HG03196 (cell line): Measurements from ENCODE around the gene MACROD2.
"Not testable (repeated sequence)": the region's sequence is repeated elsewhere in the genome, so short reads cannot be mapped to it uniquely, and the experiment has no call there.

Source experiments
- ATAC-seq: cut with Tn5 transposase; IDR thresholded peaks from one replicate; pipeline ENCODE4 v1.9.1; 2021; ENCODE audit not compliant: unreplicated experiment

Gene MACROD2

GRCh38 chr20:14178952-14179351 lies 183.6 kb downstream of the MACROD2 start:
- ATAC-seq = no peak

DNA sequence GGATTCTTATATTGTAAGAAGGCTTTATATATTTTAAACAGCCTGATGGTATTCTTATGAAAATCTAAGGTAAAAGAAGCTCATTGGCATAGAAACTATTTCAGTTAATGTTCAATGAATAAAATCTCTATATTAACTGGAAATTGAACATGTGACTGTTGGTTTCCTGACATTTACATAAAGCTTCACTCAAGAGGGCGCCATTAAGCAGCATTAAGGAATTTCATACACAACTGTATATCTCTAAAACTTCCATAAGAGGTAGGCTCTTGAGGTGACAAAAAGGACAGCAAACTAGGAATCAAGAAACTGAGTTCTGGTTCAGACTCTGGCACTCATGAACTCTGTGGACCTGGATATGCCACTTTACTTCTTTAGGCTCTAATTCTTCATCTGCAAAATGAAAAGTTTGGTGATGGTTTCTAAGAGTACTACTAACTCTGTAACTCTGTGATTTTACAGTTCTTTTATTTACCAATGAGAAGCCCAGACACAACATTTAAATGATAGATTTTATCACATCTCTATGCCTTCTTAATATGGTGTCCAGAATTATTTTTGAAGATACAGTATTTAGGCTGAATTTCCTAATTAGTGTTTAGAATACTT lies 194.6 kb downstream of the MACROD2 start:
- ATAC-seq = no peak

- ATAC-seq = no peak
Measured at GRCh38 chr20:14191559-14191958, 196.2 kb downstream of the MACROD2 start.

- no peak for ATAC-seq
Measured at GRCh38 chr20:14193443-14193842, 198.1 kb downstream of the MACROD2 start.

- no peak for ATAC-seq
Measured at GRCh38 chr20:14193885-14194284, 198.6 kb downstream of the MACROD2 start.

GRCh38 chr20:14197097-14197496 lies 201.8 kb downstream of the MACROD2 start:
- ATAC-seq = no peak

- ATAC-seq = no peak
Measured at GRCh38 chr20:14198416-14198815, 203.1 kb downstream of the MACROD2 start.

DNA sequence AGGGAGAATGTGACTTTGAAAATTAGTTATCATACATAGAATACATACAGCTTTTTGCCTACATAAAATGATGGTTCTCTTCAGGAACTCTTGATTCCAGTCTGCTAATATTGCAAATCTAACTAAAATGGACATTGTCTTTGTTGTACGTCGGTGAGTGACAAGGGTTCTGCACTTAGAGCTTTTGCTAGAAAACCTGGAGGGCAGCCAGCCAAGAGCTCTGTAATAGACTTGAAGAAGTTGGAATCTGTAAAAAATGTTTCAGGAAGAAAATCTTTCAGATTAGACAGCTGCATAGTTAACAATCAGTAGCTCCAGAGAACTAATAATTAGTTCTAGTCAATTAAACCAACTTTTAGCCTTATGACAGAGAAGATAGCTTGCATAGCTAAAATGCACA lies 203.8 kb downstream of the MACROD2 start:
- ATAC-seq = no peak

- ATAC-seq = no peak
Measured at GRCh38 chr20:14203657-14204056, 208.3 kb downstream of the MACROD2 start.

- ATAC-seq = no peak
Measured at GRCh38 chr20:14207591-14207990, 212.3 kb downstream of the MACROD2 start.

DNA sequence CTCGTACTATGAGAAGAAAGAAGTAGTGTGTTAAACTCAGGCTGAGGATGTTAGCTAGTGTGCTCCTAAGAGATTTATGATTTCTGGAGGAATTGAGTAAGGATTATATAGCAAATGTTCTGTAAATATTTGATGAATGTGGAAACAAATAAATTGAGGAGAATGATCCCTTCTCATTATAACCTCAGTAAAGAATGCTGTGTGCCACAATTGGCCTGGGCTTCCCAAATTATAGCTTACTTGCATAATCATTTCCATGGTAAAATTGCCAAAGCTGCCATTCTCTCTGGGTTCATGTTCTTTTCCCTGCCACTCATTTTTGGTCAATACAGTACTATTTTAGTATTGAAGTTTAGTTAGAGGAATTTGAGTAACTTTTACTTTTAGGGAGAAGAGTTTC lies 213.6 kb downstream of the MACROD2 start:
- ATAC-seq = no peak

DNA sequence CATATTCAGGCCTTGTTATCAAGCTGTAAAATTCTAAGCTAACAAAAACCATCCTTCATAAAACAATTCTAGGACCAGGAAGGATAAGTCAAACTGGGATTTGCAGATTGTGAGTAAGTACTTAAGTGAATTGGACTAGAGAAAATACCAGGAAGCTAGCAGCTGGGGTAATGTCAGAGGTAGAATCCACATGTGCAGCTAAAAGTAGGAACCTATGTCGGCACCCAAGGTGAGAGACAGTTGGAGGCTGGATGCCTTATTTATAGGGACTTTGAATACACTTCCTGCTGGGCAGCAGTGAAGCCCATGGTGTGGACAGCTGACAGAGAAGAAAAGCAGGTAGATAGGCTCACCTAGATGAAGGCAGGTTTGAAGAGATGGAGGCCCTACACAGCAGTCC lies 214.8 kb downstream of the MACROD2 start:
- ATAC-seq = no peak

DNA sequence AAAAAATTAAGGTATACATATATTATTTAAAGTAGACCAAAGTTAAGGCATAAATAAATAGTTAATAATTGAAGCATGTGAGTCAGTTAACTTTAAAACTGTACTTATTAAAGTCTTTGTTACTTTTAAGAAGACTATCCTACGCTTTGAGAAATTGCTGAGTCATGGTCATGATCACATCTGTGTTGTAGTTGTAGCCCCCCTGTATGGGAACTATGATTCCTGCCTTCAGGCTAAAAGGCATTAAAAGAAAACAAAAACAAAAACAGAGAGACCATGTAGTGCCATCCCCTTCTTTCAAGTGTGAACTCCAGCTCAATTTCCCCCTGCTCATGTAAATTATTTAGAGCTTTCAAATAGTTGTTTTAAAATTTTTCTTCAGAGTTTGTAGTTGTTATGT lies 218.7 kb downstream of the MACROD2 start:
- no peak for ATAC-seq

GRCh38 chr20:14215880-14216279 lies 220.6 kb downstream of the MACROD2 start:
- not testable (repeated sequence) for ATAC-seq

DNA sequence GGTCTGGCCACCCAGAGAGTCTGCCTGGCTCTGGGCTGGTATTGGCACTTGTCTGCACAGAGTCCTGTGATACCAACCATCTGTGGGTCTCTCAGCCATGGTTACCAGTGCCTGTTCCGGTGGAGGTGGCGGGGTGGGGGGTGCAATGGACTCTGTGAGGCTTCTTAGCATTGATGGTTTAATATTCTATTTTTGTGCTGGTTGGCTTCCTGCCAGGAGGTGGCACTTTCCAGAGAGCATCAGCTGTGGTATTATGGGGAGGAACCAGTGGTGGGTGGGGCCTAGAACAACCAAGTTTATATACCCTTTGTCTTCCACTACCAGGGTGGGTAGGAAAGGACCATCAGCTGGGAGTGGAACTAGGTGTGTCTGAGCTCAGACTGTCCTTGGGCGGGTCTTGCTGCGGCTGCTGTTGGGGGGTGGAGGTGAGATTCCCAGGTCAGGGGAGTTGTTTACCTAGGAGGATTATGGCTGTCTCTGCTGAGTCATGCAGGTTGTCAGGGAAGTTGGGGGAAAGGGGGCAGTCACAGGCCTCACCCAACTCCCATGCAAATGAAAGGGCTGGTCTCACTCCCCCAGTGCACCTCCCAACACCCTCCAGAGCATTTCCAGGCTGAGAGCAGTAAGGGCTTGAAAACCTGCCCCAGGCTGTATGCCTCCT lies 224.6 kb downstream of the MACROD2 start:
- no peak for ATAC-seq

GRCh38 chr20:14220986-14221385 lies 225.7 kb downstream of the MACROD2 start:
- no peak for ATAC-seq

- ATAC-seq = no peak
Measured at GRCh38 chr20:14223806-14224205, 228.5 kb downstream of the MACROD2 start.

- not testable (repeated sequence) for ATAC-seq
Measured at GRCh38 chr20:14226051-14227049, 231.0 kb downstream of the MACROD2 start.

DNA sequence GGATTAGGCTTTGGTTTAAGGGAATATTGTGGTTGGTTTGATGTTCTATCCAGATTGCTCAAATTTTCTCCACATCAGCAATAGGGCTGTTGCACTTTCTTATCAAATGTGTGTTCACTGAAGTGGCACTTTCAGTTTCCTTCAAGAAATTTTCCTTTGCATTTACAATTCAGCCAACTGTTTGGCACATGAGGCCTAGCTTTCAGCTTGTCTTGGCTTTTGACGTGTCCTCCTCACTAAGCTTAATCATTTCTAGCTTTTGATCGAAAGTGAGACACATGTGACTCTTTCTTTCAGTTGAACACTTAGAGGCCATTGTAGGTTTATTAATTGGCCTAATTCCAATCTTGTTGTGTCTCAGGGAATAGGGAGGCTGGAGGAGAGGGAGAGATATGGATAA lies 237.3 kb downstream of the MACROD2 start:
- peak; percentile 72 for ATAC-seq

DNA sequence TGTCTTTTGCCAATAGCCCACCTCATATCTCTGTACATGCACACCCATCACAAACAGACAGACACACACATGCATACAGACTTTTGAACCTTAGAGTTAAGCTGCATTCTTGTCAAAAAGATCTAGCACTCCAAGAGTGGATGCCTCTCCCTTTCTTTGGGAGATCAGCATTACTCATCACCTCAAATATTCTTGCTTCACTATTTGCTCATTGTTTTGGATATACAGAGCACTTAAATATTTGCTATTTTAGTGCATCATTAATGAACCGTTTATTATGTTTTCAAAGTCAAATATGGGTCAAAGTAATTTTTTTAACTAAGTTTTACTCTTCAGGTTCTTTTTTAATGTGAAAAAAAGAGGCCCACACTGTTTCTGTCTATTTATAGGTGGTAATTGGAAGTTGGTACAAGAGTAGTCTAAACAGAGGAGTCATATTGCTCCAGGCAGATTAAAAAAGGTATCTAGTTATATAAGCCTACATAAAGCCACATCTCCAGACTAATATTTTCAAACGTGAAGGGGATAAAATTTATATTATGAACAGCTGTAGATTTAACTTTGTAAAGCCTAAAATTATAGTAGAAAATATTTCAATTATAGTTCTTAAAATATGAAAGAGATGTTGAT lies 239.5 kb downstream of the MACROD2 start:
- ATAC-seq = no peak

GRCh38 chr20:14235355-14235754 lies 240.0 kb downstream of the MACROD2 start:
- ATAC-seq = no peak
